NCI-H2196 treated with DMSO at 0.1 percent for 48 hours (cell line): ENCODE results near the gene PANK1.
"Not testable (repeated sequence)": the region's sequence is repeated elsewhere in the genome, so short reads cannot be mapped to it uniquely, and the experiment has no call there.

Experiments
- DNase-seq: peaks from one replicate; lab custom pipeline; 2025; ENCODE audit not compliant: unreplicated experiment; lab: John Stamatoyannopoulos, UW

Gene PANK1

DNA sequence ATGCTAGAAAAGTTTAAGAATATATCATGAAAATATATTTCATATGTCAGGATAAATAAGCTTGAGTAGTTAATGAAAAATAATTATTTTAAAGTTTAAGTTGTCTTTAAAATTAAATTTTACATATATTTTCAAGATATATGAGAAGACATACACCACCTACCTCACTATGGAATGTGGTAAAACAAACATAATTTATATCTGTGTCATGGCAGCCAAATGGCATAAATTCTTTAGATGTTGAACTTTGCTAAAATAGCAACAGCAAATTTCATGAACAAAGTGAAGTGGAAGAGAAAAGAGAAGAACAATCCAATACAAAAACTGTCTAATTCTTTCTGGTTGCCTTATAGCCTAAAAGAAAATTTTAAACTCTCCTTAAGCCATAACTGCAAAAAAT lies 70.0 kb downstream of the PANK1 start:
- DNase-seq = no peak

DNA sequence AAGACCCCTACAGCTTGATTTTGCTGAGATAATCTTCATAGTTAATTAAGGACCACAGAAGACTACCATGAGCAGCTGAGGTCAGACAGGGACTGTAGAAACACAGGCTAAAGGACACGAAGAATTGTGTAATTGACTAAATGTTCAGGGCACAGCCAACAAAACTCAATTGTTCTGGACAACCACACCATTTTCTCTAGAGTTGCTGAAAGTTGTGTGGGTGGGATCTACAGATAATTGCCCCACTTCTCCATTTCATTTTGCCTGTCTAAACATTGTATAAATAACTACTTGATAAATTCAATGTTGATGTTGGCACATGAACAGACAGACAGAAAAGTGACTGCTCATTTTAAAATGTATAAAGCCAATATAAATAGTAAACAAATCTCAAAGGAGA lies 70.7 kb downstream of the PANK1 start:
- no peak for DNase-seq

DNA sequence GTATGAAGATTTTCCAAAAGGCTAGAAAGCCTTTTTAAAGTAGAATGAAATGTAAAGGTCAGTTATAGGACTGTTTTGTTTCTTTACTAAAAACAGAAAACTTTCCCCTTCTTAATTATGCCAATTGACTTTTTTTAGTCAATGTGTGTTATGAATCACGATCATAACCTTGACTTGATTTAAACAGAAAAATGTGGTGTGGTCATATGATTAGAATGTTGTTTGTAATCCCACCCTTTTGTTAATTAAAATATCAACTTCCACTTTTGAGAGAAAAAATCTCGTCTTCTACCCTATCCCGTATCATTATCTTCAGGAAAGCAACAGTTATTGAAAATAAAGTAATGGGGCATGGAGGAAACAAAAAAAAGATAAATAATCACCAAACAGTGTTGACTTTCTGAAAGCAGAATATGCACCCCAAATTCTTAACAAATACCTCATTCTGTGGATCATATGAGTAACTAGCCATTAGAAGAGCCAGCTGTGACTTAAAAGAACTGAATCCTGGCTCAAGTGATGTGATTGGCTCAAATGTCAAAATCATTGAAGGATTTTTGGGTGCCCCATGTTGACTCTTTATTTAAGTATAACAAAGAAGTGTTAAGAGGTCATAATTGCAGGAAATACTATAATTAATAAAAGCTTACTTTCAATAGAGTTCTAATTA lies 77.3 kb downstream of the PANK1 start:
- DNase-seq = no peak

DNA sequence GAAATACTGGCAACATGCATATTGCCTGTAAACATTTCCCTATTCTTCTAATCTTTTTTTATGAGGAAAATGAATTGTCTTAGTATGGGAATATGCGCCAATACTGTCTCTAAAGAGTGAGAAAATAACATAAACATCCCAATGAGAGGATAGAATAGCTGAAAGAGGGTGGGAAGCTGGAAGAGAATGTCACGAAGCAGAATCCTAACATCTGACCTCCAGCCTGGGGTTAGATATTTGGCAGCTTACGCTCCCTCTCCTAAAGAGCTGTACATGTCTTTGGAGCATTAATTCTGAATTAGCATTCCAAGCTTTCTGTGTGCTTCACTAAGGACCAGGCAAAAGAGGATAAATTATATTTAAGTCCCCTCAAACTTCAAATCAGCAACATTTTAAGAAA lies 78.0 kb downstream of the PANK1 start:
- no peak for DNase-seq

DNA sequence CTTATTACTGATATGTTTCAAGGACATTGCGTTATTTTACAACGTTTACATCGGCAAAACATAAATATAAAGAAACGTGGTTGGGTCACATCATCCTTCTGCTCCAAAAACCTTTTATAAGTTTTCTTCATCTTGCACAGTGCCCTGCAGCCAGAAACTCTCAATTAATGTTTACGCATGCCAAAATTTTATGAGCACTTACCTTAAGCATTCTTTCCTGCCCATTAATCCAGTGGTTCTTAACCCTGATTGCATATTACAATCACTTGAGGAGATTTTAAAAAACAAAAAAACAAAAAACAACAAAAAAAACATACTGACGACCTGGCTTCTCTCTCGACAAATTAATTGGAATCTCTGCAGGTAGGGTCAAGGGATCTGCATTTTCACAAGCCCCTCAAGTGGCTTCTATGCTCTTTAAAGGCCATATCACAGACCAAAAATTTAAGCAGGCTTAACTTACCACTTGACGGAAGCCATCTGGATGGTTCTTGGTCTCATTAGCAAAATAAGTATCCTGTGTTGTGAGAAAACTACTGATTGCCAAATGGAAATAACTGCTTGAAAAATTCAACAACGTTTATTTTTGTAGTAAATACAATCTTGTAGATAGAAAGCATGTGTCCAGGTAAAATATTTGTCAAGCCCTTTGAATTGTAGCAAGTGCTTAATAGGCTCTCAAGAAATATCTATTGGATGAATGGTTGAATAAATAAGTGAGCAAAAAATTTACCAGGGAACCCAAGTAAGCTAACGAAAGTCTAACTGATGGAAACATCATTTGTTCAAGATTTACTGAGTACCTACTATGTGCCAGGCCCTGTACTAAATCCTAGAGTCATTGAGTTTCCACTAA lies 78.7 kb downstream of the PANK1 start:
- no peak for DNase-seq

DNA sequence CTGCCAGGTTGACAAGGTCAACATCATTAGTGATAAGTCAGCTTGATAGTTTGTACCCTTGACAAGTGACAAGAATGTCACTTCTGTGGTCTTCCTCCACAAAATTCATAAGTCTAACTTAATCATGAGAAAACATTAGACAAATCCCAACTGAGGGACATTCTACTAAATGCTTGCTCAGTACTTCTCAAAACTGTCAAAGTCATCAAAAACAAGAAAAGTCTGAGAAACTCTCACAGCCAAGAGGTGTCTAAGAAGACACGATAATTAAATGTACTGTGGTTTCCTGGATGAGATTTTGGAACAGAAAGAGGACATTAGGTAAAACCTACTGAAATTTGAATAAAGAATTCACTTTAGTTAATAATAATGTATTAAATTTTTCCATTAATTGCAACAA lies 79.9 kb downstream of the PANK1 start:
- no peak for DNase-seq

DNA sequence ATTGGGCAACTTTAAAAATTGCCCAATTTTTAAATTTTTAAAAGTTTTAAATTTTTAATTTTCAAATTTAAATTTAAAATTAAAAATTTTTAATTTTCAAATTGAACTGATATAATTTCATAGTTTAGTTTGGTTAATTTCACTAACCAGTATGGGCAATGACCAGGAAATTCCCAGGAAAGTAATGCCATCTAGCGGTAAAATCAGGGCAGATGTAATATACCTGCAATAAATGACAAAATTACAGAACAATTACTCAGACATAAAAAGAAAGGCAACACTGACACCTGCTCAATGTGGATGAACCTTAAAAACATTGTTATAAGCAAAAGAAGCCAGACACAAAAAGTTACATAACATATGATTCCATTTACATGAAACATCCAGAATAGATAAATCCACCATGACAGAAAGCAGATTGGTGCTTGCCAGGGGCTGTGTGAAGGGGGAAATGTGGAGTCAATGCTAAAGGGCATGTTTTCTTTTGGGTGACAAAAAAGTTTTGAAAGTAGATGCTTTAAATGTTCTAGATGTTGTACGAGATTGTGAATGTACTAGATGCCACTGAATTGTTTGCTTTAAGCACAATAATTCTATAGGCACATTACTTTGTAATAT lies 81.1 kb downstream of the PANK1 start:
- no peak for DNase-seq

DNA sequence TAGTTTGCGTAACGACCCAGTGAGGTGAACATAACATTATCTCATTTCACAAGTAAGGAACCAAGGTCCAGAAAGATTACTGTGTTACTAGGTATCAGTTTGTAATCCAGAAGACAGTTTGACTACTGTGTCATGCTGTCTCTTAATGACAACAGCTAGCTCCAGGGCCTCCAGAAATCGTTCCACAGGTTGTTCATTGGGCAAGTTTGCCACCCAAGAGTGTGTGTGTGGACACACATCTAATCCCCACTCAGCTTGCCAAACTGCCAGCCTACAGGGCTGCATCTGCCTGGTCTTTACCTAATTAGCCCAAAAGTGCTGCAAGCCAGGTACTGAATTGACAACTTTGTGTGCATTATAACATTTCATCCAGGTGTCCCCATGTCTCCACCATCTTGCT lies 81.7 kb downstream of the PANK1 start:
- DNase-seq = no peak

DNA sequence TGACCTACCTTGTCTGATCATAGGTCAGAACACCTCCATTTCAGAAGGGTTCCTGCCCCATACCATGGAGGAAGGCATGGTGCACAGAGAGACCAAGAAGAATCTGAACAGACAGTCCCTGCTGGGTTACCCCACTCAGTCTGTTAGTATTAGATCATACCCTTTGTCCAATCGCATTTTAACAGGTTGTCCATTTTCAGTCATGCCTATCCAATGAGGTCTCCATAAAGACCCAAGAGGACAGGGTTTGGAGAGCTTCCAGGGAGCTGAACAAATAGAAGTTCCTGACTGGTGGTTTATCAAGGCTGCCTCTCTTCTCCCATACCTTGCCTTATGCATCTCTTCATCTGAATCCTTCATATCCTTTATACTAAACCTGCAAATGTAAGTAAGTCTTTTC lies 88.4 kb downstream of the PANK1 start:
- DNase-seq = no peak

DNA sequence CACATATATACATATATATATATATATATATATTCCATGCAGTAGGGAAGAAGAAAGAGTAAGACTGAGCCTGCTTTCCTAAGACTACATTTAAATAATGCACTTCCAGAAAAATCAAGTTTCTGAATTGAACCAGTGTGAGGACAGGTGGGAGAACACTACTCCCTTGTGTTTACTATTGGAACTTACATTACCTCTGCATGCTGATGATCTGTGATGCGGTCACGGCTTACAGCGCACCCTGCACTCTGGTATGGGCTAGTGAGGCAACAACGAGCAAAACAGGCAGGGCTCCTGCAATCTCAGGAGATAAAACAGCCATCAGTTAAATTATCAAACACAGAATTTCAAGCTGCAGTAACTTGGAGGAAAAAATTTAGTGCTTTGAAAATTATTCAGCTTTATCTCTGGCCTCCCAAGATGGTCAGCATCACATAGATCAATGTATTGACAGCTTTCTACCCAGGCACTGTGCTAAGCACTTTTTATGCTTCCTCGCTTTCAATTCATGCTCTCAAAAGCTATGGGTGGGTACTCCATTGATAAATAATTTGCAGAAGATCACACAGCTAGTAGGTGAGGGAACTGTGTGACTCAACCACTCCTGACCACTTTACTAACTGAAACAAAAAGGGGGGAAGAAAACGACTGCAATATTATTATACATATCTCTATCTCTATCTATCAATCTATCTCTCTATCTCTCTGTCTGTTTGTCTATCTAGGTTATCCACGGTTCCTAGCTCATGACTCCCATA lies 89.2 kb downstream of the PANK1 start:
- no peak for DNase-seq

DNA sequence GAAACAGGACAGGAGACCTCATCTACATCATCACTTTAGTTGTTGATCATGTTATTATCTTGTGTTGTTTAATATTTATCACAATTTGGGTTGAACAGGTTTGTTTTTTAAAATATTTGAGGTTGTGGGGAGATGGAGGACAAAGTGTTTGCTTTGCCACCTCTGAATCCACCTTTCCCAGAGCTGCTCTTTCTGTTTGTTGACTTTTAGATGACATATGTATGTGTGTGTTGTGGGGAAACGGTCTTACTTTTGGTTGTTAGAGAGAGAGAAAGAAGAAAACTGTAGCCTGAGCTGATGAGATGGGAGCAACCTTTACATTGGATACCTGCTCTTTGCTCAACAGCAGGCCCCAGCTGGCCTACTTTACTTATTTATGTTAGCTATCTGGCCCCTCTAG lies 90.6 kb downstream of the PANK1 start:
- no peak for DNase-seq

DNA sequence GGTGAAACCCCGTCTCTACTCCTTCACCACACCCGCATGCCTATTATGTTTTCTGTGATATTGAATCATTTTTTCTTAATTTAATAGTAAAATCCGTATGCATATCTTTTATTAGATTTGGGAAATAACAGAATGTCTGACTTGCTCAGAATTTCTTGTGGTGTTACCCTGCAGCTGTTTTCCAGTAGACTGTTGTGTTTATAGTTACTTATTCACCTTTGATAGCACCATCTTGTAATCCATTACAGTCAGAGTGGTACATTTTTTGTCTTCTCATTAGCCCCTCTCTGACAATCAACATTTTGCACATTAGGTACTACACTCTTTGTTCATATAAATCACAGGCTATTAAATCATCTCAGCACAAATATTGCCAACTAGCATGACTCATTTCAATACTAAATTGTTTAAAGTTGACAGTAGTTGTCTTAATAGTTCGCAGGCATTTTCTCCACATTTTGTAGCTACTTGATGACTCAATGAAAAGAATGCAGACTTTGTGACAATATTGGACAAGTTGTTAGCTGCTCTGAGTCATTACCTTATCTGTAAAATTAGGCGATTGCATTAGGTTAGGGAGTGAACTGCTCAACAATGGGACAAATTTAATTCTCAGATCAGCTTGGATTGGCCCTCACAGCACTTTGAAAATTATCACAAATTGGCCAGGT lies 91.8 kb downstream of the PANK1 start:
- no peak for DNase-seq

DNA sequence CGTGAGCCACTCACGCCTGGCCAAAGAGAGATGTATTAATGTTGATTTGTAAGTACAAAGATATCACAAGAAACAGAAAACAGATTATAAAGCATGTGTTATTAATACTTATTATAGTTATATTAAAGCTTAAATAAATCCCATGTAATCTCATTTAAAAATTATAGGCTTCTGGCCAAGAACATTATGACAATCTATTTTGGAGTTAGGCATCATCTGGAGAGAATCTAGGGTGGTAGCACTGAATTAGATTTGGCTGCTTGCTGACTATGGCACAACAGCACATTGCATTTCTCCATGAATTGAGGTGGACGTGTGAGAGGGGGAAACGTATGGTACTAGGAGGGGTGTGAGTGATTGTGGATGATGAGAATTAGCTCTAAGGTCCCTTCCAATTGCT lies 92.8 kb downstream of the PANK1 start:
- DNase-seq = no peak

DNA sequence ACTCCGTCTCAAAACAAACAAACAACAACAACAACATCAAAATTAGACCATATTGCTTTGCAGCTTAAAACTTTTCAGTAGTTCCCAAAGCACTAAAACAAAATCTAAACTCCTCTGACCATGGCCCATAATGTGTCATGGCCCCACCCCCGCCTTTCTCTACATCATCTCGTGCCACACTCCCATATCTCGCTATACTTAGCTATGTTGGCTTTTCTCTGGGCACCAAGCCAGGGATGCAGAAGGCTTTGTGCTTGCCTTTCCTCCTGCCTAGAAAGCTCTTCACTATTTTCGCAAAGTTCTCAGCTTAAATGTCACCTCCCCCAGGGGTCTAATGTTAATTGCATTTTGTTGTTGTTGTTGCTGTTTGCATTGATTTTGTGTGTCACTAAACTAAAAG lies 94.5 kb downstream of the PANK1 start:
- no peak for DNase-seq

DNA sequence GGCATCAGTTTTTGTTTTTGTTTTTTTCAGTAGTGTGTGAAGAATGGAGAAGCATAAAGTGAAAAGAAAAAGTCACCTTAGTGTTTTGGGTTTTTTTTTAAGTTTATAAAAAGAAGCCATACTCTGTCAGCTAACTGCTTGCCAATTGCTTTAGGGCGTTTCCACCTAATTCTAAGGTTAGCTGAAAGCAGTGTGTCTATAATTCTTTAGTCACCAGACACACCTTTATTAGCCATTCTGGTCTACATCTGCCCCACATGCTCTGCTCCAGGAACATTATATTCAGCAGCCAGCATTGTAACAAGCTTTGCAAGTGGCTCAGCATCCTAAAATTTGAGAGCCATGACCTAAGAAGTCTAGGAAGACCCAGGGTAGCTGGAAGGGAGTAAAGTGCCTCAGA lies 95.5 kb downstream of the PANK1 start:
- no peak for DNase-seq

DNA sequence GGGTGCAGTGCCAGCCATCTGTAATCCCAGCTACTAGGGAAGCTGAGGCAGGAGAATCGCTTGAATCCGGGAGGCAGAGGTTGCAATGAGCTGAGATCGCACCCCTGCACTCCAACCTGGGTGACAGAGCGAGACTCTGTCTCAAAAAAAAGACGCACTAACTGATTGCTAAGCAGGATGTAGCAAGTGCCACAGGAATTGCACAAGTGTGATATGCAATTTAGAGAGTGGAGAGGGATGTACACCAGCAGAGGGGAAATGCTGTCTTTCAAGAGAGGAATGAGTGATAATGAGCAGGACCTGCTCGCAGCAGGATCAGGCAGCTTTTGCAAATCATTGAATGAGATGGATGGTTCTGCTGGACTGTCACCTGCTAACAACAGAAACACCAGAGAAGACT lies 96.4 kb downstream of the PANK1 start:
- DNase-seq = no peak

DNA sequence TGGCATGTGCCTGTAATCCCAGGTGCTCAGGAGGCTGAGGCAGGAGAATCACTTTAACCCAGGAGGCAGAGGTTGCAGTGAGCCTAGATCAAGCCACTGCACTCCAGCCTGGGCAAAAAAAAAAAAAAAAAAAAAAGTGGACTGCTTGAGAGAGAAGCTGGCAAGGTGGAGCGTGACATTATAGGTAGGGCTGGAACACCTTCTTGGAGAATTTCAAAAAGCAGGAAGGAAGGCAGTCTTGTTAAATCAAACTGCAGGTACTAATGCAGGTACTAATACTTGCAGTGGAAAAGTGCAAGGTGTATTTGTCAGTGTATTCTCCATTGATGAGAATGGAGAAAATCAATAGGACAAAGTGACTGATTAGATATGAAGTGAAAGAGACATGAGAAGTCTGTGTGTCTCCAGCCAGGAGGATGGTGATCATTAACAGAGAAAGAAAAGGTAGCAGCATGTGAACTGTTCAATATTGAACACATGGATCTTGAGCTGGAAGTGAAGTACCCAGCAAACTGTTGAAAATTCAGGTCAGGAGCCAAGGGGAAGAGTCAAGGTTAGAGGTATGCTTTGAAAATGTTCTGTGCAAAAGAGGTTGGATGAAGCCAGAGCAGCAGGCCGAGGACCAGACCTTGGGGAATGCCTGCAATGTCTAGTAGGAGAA lies 97.1 kb downstream of the PANK1 start:
- DNase-seq = no peak

DNA sequence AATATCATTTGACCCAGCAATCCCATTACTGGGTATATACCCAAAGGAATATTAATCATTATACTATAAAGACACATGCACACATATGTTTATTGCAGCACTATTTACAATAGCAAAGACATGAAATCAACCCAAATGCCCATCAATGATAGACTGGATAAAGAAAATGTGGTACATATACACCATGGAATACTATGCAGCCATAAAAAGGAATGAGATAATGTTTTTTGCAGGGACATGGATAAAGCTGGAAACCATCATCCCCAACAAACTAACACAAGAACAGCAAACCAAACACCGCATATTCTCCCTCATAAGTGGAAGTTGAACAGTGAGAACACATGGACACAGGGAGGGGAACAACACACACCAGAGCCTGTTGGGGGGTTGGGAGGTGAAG lies 98.4 kb downstream of the PANK1 start:
- not testable (repeated sequence) for DNase-seq

DNA sequence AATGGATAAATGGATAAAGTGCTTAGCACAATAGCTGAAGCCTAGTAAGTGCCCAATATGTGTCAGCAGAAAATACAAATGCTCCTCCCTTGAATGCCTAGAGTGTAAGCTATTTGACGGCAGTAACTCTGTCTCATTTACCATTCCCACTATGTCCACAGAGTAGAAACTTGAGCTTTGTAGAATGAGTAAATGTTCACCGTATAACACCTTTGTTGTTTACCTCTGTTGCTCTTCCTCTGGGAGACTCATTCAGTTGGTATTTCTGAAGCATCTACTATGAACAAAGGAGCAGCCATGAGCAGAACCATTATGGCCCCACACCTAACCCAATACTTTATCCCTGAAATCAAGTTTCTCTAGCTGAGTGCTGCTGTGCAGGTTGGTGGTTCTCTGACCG lies 101.2 kb downstream of the PANK1 start:
- no peak for DNase-seq

DNA sequence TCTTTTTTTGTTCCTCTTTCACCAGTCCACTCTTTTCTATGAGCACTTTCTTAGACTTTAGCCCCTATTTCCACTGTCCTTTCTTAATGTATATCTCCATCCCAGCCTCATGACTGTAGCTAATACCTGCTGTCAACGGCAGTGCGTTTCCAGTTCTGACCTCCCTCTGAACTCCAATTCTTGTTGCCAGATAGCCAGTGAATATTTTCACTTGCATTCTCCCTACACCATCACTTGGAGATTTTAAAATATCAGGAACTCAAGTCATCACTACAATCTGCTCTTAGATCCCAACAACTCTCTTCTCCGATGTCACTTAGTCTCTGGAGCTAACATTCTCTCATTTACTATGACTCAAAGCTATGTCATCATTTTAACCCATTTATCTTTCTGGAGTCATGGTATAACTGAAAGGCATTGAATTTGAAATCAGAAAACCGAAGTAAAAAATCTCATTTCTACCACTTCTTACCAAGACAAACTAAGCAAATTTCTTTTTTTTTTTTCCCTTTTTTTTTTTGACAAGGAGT lies 104.6 kb downstream of the PANK1 start:
- no peak for DNase-seq
